Muscle layer of duodenum (tissue), 2 donors: ENCODE measurements around the gene SPTBN2.

Experiments used
- H3K27ac ChIP-seq: one replicate; pipeline ENCODE4 v1.7.0; 2013; ENCODE audit warnings: mild to moderate bottlenecking, low read length
- H3K27me3 ChIP-seq: one replicate; pipeline ENCODE4 v1.7.0; 2013; ENCODE audit warnings: low read depth, mild to moderate bottlenecking, control low read depth, low read length
- H3K36me3 ChIP-seq, 2 donors: one replicate each; pipeline ENCODE4 v1.7.0; 2013; ENCODE audit warnings: low read length in 2 of 2, control low read depth in 1 of 2, mild to moderate bottlenecking in 1 of 2; ENCODE audit not compliant: insufficient read depth in 2 of 2, control insufficient read depth in 1 of 2
- H3K4me1 ChIP-seq, 2 donors: one replicate each; pipeline ENCODE4 v1.7.0; 2013; ENCODE audit warnings: low read length in 2 of 2, mild to moderate bottlenecking in 2 of 2, control low read depth in 1 of 2, moderate library complexity in 1 of 2; ENCODE audit not compliant: insufficient read depth in 2 of 2, control insufficient read depth in 1 of 2
- H3K4me3 ChIP-seq, 2 donors: one replicate each; pipeline ENCODE4 v1.7.0; 2013; ENCODE audit warnings: low read length in 2 of 2, low read depth in 1 of 2, mild to moderate bottlenecking in 1 of 2
- H3K9me3 ChIP-seq, 2 donors: one replicate each; pipeline ENCODE4 v1.7.0; 2013; ENCODE audit warnings: low read length in 2 of 2, control low read depth in 1 of 2, mild to moderate bottlenecking in 1 of 2; ENCODE audit not compliant: control insufficient read depth in 1 of 2
- donor health status: healthy.

The SPTBN2 gene

GRCh38 chr11:66710384-66710930 lies 18.6 kb downstream of the SPTBN2 start:
- Histone ChIP-seq H3K4me3 (no peak overlapping the region), H3K27me3 (no peaks in the 10 kb centered on the region), H3K36me3 (peaks cover 0 to 5% of the 10 kb centered on the region in 2 donors), H3K27ac (no peak overlapping the region), H3K4me1 (no peaks in the 10 kb centered on the region), H3K9me3 (no peaks in the 10 kb centered on the region)

GRCh38 chr11:66708701-66709100 lies 20.3 kb downstream of the SPTBN2 start:
- Histone ChIP-seq H3K27ac (no peak overlapping the region), H3K36me3 (peaks cover 0 to 15% of the 10 kb centered on the region in 2 donors), H3K9me3 (no peaks in the 10 kb centered on the region), H3K27me3 (no peaks in the 10 kb centered on the region), H3K4me3 (no peak overlapping the region), H3K4me1 (no peaks in the 10 kb centered on the region)

- no peak overlapping the region for H3K27ac ChIP-seq
- H3K9me3 ChIP-seq: no peaks in the 10 kb centered on the region
- H3K36me3 ChIP-seq: peaks cover 0 to 15% of the 10 kb centered on the region in 2 donors
- no peaks in the 10 kb centered on the region for H3K27me3 ChIP-seq
- H3K4me1 ChIP-seq: no peaks in the 10 kb centered on the region
- H3K4me3 ChIP-seq: no peak overlapping the region
Measured at GRCh38 chr11:66708094-66708493, 20.9 kb downstream of the SPTBN2 start.

GRCh38 chr11:66707486-66707885 lies 21.5 kb downstream of the SPTBN2 start:
- H3K9me3 ChIP-seq: no peaks in the 10 kb centered on the region
- no peak overlapping the region for H3K27ac ChIP-seq
- no peaks in the 10 kb centered on the region for H3K4me1 ChIP-seq
- no peaks in the 10 kb centered on the region for H3K27me3 ChIP-seq
- peaks cover 0 to 15% of the 10 kb centered on the region in 2 donors for H3K36me3 ChIP-seq
- no peak overlapping the region for H3K4me3 ChIP-seq

DNA sequence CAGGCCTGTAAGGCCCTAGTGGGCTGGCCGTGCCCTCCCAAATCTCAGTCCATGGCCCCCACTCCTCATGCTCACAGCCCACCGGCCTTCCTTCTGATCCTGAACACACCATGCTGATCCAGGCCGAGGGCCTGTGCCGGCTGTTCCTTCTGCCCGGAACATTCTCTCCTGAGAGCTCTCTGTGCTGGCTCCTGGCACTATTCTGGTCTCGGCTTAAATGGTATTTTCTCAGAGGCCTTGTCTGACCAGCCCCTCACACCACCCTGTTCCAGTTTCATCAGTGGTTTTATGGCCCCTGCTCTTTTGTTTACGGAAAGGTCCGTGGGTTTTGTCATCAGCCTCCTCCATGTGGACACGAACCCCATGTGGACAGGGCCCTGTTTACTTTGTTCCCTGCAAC lies 22.0 kb downstream of the SPTBN2 start:
- Histone ChIP-seq H3K36me3 (peaks cover 0 to 15% of the 10 kb centered on the region in 2 donors), H3K27ac (no peak overlapping the region), H3K4me1 (no peaks in the 10 kb centered on the region), H3K27me3 (no peaks in the 10 kb centered on the region), H3K9me3 (no peaks in the 10 kb centered on the region), H3K4me3 (no peak overlapping the region)

DNA sequence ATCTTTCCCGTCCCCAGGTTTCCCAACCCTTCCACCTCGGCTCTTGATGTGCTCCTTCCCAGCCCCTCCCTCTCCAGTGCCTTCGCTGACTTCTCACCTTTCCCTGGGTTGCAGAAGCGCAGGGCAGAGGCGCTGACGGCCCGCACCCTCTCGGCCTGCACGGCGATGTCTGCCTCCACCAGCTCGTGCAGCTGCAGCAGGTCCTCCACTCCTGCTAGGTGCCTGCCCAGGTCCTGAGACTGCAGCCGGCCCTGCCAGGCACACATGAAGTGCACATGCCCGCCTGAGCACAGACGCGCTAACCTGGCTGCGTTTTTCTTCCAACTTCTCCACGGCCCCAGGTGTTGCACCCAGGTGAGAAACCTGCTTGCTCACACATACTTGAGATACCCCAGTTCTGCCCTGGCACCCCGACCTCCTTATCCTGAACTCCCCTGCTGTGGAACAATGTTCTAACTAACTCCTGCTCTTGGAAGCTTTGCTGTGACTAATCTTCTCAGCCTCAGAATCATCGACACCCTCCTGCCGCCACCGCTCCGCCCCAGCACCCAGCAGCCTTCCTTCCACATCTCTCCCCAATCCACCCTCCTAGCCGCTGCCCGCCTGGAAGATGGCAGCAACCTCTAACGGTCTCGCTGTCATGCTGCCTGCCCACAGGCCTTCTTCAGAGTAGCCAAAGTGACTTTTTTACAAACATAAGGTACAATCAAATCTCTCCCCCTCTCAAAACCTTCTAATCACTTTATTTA lies 23.3 kb downstream of the SPTBN2 start:
- H3K27me3 ChIP-seq: no peaks in the 10 kb centered on the region
- peaks cover 0 to 17% of the 10 kb centered on the region in 2 donors for H3K36me3 ChIP-seq
- H3K27ac ChIP-seq: no peak overlapping the region
- H3K9me3 ChIP-seq: no peaks in the 10 kb centered on the region
- H3K4me3 ChIP-seq: no peak overlapping the region
- H3K4me1 ChIP-seq: no peaks in the 10 kb centered on the region

DNA sequence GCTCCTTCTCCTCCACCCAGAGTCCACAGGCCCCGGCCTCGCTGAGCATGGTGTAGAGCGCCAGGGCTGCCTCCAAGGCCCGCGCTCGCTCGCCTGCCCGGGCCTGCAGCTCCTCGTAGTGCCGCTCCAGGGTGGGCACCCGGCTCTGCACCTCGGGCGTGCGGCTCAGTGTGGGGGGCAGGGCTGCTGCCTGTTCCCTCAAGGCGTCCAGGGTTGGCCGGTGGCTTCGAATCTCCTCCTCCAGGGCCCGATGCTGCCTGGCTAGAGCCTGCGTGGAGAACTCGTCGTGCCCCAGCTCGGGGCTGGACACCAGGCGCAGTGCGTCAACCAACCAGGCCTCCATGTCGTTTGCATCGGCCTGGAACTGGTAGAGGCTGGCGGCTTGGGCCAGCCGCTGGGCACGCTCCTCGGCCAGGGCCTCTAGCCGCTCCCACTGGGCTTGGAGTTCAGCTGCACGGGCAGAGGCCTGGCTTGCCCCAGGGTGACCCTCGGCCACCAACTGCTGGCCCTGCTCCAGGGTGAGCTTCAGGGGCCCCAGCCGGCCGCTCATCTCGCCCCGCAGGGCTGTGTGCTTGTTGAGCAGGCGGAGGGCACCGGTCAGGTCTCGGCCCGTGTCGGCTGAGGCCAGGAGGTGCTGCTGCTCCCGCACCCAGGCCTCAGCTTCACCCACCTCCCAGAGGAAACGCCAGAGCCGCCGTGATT lies 24.2 kb downstream of the SPTBN2 start:
- H3K27me3 ChIP-seq: no peaks in the 10 kb centered on the region
- peaks cover 0 to under 1% of the 10 kb centered on the region in 2 donors for H3K9me3 ChIP-seq
- H3K27ac ChIP-seq: no peak overlapping the region
- no peak overlapping the region for H3K4me3 ChIP-seq
- H3K4me1 ChIP-seq: no peaks in the 10 kb centered on the region
- peaks cover 0 to 22% of the 10 kb centered on the region in 2 donors for H3K36me3 ChIP-seq

- Histone ChIP-seq H3K36me3 (peaks cover 0 to 38% of the 10 kb centered on the region in 2 donors), H3K27ac (no peak overlapping the region)
Measured at GRCh38 chr11:66701432-66702240, 27.4 kb downstream of the SPTBN2 start.

DNA sequence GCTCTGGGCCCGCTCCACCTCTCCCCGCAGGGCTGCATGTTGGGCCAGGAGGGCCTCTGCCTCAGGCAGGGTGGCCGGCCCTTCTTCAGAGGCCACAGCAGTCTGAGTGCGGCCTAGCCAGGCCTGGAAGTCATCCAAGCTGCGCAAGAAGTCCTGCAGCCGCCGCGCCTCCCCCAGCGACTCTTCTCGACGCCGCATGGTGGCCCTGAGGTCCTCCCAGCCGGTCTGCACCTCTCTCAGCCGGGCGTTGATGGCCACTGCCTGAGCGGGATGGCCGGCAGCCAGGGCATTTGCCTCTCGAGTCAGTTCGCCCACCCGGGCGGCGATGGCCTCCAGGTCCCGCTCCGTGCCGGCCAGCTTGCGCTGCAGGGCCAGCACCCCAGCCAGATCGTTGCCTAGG lies 28.3 kb downstream of the SPTBN2 start:
- Histone ChIP-seq H3K4me1 (no peaks in the 10 kb centered on the region), H3K27me3 (no peaks in the 10 kb centered on the region), H3K36me3 (peaks cover 0 to 36% of the 10 kb centered on the region in 2 donors), H3K4me3 (no peak overlapping the region), H3K27ac (no peak overlapping the region), H3K9me3 (peaks cover 0 to 12% of the 10 kb centered on the region in 2 donors)

More at GRCh38 chr11:66701432-66702240, 27.4 kb downstream of the SPTBN2 start:
- H3K4me1 ChIP-seq: no peaks in the 10 kb centered on the region
- no peak overlapping the region for H3K4me3 ChIP-seq
- no peaks in the 10 kb centered on the region for H3K27me3 ChIP-seq
- peaks cover 0 to 12% of the 10 kb centered on the region in 2 donors for H3K9me3 ChIP-seq

GRCh38 chr11:66700337-66700736 lies 28.7 kb downstream of the SPTBN2 start:
- Histone ChIP-seq H3K27me3 (no peaks in the 10 kb centered on the region), H3K9me3 (peaks cover 0 to 12% of the 10 kb centered on the region in 2 donors), H3K36me3 (peaks cover 0 to 32% of the 10 kb centered on the region in 2 donors), H3K4me1 (no peaks in the 10 kb centered on the region), H3K27ac (no peak overlapping the region), H3K4me3 (no peak overlapping the region)

DNA sequence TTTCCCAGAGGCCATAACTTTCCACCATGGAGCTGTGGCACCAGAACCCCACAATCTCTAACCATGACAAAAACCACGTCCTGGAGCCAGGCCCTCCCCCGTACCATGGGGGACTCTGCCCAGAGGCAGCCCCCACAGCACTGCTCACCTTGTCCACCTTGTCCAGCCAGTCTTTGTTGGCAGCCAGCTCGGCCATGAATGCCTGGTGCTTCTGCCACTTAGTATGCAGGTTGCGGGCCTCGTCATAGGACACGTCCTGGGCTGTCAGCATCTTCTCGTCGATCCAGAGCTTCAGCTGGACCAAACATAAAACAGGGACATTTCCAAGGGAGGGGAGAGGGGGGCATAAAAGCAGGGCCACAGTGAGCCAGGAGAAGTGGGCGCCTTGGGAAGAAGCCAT lies 30.5 kb downstream of the SPTBN2 start:
- peaks cover 0 to 22% of the 10 kb centered on the region in 2 donors for H3K36me3 ChIP-seq

More for the DNA sequence above, 30.5 kb downstream of the SPTBN2 start:
- H3K4me1 ChIP-seq: no peaks in the 10 kb centered on the region
- H3K27ac ChIP-seq: no peak overlapping the region
- no peak overlapping the region for H3K4me3 ChIP-seq
- peaks cover 0 to 12% of the 10 kb centered on the region in 2 donors for H3K9me3 ChIP-seq
- H3K27me3 ChIP-seq: no peaks in the 10 kb centered on the region
